Kidney (tissue), 14 donors: Measurements from ENCODE around the gene DRD4. TPM values are rescaled to one million over a fixed set of nuclear protein-coding genes. Genes with fewer than 3 reads are reported as not detected.

Source experiments
- DNase-seq, 5 donors: peaks; one replicate each; pipeline ENCODE4 v3.0.0-alpha.2; 2013 to 2020
- FAIRE-seq: peaks from 2 replicates; lab custom pipeline; 2012; peaks lifted over from hg19 to GRCh38; lab: Jason Lieb, UNC
- H3K27ac ChIP-seq, 2 donors: one replicate each; pipeline ENCODE4 v1.7.0; 2013; ENCODE audit warnings: low read depth in 2 of 2, low read length in 2 of 2, inconsistent platforms in 1 of 2
- H3K27me3 ChIP-seq: one replicate; pipeline ENCODE4 v1.7.1; 2013; ENCODE audit warnings: low read length, inconsistent platforms; ENCODE audit not compliant: control insufficient read depth, insufficient read depth
- H3K36me3 ChIP-seq, 3 donors: one replicate each; pipeline versions ENCODE4 v1.7.0 to v1.7.1; 2013; ENCODE audit warnings: low read length in 3 of 3, control low read depth in 1 of 3, inconsistent platforms in 1 of 3; ENCODE audit not compliant: insufficient read depth in 3 of 3, control insufficient read depth in 2 of 3
- H3K4me1 ChIP-seq, 3 donors: one replicate each; pipeline versions ENCODE4 v1.7.0 to v1.7.1; 2013; ENCODE audit warnings: low read length in 3 of 3, inconsistent platforms in 1 of 3, low read depth in 1 of 3; ENCODE audit not compliant: control insufficient read depth in 2 of 3, insufficient read depth in 2 of 3
- H3K4me3 ChIP-seq, 3 donors: one replicate each; pipeline versions ENCODE4 v1.7.0 to v1.8.1; 2013; ENCODE audit warnings: low read length in 3 of 3, control low read depth in 1 of 3, inconsistent platforms in 1 of 3
- H3K9ac ChIP-seq, 3 donors: one replicate each; pipeline versions ENCODE4 v1.7.0 to v1.7.1; 2013; ENCODE audit warnings: low read length in 3 of 3, control low read depth in 1 of 3, inconsistent platforms in 1 of 3
- H3K9me3 ChIP-seq, 3 donors: one replicate each; pipeline versions ENCODE4 v1.7.0 to v1.7.1; 2013; ENCODE audit warnings: low read length in 3 of 3, control low read depth in 1 of 3, inconsistent platforms in 1 of 3; ENCODE audit not compliant: control insufficient read depth in 2 of 3, insufficient read depth in 1 of 3
- CTCF ChIP-seq: IDR thresholded peaks from 3 replicates; pipeline ENCODE4 v1.5.1; 2012; ENCODE audit warnings: mild to moderate bottlenecking, moderate library complexity, borderline replicate concordance; ENCODE audit not compliant: insufficient read depth; ENCODE audit errors: extremely low read depth
- intact Hi-C: fragments of 100-400 bp; cut with DNase I; formaldehyde crosslinking; loops from one replicate; pipeline ENCODE4 v1.11.1; 2022
- polyA plus RNA-seq: library from polyadenylated mRNA; stranded (reverse); fragments of 350-450 nt; fragmentation: Illumina TruSeq; extraction: RNeasy Lipid Tissue Mini Kit (QIAGEN cat#74804); gene quantifications from one replicate; pipeline ENCODE4 v1.2.3, GENCODE V29; 2014; ENCODE audit warnings: low read depth, low replicate concordance; ENCODE audit not compliant: insufficient read depth
- total RNA-seq: library from RNA; stranded (reverse); fragmentation: NEBNext Ultra II Directional; extraction: Animal tissue kit (Norgen Biotek cat#: 25700); gene quantifications from one replicate; pipeline ENCODE4 v1.2.1, GENCODE V29; 2021
- donor health status: control.
- donor health status: control.
- donor health status: control.
- donor health status: control.
- donor health status: control.
- donor health status: DM: yes; HTN: yes; CAD: no.
- donor health status: Normal renal cell carcinoma (clear cell type).

The DRD4 gene
- total and polyA plus RNA-seq, 2 donors from 2014 or later: 0.47 to 1.1 TPM

GRCh38 chr11:605286-606129, 31.6 kb upstream of the DRD4 start:
- no peak for FAIRE-seq
- no peak for TF ChIP-seq CTCF
- H3K9ac ChIP-seq: no peak overlapping the region
- peak in 1 of 5 donors; percentile 73 for DNase-seq
- H3K36me3 ChIP-seq: peaks cover 2 to 48% (median 21%) of the 10 kb centered on the region in 3 donors
- no peak overlapping the region for H3K4me3 ChIP-seq
- H3K27ac ChIP-seq: no peak overlapping the region
- intact Hi-C loops: no loop called here
- peaks cover 0 to 2% (median 0%) of the 10 kb centered on the region in 3 donors for H3K4me1 ChIP-seq
- H3K27me3 ChIP-seq: no peaks in the 10 kb centered on the region
- no peaks in the 10 kb centered on the region for H3K9me3 ChIP-seq

- H3K27ac ChIP-seq: no peak overlapping the region
- FAIRE-seq (no peak), DNase-seq (peak in 1 of 5 donors; percentile 74)
- no peaks in the 10 kb centered on the region for H3K27me3 ChIP-seq
- no peak overlapping the region for H3K4me3 ChIP-seq
- H3K36me3 ChIP-seq: peaks cover 2 to 55% (median 27%) of the 10 kb centered on the region in 3 donors
- peaks cover 0 to 2% (median 0%) of the 10 kb centered on the region in 3 donors for H3K4me1 ChIP-seq
- TF ChIP-seq CTCF: no peak
- H3K9me3 ChIP-seq: no peaks in the 10 kb centered on the region
- intact Hi-C loops: no loop called here
- H3K9ac ChIP-seq: no peak overlapping the region
These were observed 30.8 kb upstream of the DRD4 start for GRCh38 chr11:606245-606644.

- FAIRE-seq (no peak), DNase-seq (no peak)
- no peak overlapping the region for H3K9ac ChIP-seq
- H3K36me3 ChIP-seq: peaks cover 2 to 59% (median 27%) of the 10 kb centered on the region in 3 donors
- no peaks in the 10 kb centered on the region for H3K27me3 ChIP-seq
- TF ChIP-seq CTCF: no peak
- no peak overlapping the region for H3K27ac ChIP-seq
- no peak overlapping the region for H3K4me3 ChIP-seq
- H3K4me1 ChIP-seq: peaks cover 0 to 4% (median 0%) of the 10 kb centered on the region in 3 donors
- H3K9me3 ChIP-seq: no peaks in the 10 kb centered on the region
- intact Hi-C loops: no loop called here
These were observed 29.9 kb upstream of the DRD4 start for GRCh38 chr11:607020-607780.
